HG03097 (cell line): ENCODE results near the gene IGSF23.
"Not testable (repeated sequence)": the region's sequence is repeated elsewhere in the genome, so short reads cannot be mapped to it uniquely, and the experiment has no call there.

Experiments used
- ATAC-seq: cut with Tn5 transposase; IDR thresholded peaks from one replicate; pipeline ENCODE4 v1.9.1; 2021; ENCODE audit not compliant: unreplicated experiment, low FRiP score

IGSF23 gene

DNA sequence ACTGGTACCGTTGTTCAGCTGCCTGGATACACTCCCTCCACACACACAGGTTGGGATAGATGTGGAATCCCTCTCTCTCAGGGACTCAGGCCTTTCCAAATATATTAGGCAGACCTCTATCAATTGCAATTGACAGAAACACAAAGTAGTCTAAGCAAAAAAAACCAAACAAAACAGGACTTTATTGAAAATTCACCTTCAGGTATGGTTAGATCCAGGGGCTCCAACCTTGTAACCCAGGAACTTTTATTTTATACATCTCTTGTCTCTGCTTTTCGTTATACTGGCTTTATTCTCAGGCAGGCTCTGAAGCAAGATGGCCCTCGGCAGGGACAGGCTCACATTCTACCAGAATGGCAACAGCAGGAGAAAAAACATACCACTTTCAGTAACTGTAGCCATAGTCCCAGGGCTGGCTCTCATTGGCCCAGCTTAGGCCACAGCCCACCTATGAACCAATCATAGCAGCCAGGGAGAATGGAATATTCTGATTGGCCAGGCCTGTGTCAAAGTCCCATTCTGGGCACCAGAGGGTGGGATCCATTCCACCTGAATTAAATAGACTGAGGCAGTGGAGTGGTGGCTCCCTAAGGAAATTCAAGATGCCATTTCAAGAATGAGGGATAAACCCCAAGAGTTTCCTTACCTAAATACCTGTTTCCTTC is 44.8 kb downstream of the IGSF23 start:
- no peak for ATAC-seq

DNA sequence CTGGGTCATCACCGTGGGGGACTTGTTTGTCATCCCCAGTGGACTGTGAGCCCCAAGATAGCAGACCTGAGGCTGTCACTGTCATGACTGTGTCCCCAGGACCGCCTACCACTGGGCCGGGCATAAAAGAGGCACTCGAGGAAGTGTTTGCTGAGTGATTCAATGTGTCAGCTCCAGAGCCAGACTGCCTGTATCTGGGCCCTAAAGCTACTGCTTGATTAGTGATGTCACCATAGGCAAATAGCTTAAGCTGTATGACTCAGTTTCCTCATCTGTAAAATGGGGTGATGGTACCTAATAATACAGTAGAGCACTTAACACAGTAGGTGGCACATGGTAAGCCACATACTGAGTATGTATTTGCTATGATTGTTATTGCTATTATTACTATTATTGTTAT is 46.7 kb downstream of the IGSF23 start:
- no peak for ATAC-seq

DNA sequence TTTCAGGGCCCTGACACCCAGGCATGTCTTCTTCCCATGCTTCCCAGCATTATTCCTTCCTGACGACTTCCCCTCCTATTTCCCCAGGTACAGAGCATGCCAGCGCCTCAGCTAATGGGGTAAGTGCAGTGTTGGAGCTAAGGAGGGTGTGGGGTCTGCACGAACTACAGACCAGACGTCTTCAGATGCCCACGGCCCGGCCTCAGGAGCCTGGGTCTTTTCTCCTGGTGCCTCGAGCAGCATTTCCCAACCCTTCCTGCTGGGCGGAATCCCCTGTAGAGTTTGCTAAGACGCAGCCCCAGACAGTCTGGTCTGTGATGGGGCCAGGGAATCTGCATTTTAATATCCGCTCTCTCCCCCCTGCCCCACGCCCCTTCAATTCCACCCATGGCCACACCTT is 47.8 kb downstream of the IGSF23 start:
- no peak for ATAC-seq

DNA sequence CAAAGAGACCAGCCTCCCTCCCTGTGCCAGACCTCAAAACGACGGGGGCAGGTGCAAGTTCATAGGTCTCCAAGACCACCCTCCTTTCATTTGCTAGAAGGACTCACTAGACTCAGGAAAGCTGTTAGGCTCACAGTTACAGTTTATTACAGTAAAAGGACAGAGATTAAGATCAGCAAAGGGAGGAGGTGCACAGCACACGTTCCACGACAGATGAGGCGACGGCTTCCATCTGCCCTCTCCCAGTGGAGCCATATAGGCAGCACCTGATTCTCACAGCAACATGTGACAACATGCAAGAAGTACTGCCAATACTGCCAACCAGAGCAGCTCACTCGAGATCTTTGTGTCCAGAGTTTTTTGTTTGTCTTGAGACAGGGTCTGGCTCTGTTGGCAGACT is 48.5 kb downstream of the IGSF23 start:
- ATAC-seq: no peak

DNA sequence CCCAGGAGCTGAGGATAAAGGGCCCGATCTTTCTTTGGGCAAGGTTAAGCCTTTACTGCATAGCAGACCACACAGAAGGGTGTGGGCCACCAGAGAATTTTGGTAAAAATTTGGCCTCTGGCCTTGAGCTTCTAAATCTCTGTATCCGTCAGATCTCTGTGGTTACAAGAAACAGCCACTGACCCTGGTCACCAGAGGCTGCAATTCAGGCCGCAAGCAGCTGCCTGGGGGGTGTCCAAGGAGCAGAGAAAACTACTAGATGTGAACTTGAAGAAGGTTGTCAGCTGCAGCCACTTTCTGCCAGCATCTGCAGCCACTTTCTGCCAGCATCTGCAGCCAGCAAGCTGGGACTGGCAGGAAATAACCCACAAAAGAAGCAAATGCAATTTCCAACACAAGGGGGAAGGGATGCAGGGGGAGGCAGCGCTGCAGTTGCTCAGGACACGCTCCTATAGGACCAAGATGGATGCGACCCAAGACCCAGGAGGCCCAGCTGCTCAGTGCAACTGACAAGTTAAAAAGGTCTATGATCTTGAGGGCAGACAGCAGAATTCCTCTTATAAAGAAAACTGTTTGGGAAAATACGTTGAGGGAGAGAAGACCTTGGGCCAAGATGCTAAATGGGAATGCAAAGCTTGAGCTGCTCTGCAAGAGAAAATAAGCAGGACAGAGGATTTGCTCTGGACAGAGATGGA is 49.5 kb downstream of the IGSF23 start:
- ATAC-seq: no peak

DNA sequence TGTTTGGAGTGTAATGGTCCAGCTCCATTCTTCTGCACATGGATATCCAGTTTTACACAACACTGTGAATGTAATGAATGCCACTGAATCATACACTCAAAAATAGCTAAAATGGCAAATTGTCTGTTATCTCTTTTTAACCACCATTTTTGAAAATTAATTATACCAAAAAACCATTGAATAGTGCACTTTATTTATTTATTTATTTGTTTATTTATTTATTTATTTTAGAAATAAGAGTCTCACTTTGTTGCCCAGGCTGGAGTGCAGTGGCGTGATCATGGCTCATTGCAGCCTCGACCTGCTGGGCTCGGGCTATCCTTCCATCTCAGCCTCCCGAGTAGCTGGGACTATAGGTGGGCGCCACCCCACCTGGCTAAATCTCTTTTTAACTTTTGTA is 50.6 kb downstream of the IGSF23 start:
- ATAC-seq: no peak

DNA sequence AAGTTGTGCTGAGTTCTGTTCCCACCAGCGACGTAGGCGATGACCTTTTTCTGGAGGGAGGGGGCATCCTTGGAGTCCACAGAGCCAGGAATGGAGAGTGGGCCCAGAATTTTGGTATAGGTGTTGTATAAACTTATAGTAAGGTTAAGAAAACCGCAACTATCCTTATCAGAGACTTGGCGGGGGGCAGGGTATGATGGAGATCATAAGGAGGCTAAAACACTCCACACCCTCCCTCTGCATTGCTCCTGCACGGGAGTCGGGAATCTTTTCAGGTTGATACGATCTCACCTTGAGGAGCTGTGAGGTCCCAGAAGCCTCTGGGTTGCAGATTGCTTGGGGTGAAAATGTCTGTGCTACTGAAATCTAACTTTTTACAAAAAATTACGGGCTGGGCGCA is 51.6 kb downstream of the IGSF23 start:
- no peak for ATAC-seq

DNA sequence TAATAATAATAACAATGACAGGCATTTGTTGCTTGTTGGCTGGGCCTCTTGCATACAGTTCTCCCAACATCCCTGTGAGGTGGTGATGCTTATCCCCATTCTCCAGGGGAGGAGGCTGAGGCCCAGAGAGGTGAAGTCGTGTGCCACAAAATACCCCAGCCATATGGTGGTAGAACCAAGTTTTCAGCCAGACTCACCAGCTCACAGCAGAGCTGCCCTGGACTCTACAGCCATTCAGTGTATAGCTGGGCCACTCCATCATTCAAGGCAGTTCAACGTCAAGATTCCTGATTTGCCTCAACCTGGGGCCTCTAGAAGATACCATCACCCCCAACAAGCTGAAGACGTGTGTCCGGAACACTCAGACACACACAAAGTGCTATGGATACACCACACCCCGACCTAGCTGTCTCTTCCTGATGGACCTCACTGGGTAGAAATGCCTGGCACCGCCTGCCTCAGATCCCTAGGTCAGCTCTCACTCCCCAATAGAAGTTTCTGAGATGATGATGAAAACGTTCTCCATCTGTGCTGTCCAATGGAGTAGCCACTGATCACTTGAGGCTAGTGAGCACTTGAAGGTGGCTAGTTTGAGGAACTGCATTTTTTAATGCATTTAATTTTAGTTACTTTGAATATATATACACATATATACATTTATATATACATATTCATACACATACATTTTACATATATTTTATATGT is 53.6 kb downstream of the IGSF23 start:
- no peak for ATAC-seq

DNA sequence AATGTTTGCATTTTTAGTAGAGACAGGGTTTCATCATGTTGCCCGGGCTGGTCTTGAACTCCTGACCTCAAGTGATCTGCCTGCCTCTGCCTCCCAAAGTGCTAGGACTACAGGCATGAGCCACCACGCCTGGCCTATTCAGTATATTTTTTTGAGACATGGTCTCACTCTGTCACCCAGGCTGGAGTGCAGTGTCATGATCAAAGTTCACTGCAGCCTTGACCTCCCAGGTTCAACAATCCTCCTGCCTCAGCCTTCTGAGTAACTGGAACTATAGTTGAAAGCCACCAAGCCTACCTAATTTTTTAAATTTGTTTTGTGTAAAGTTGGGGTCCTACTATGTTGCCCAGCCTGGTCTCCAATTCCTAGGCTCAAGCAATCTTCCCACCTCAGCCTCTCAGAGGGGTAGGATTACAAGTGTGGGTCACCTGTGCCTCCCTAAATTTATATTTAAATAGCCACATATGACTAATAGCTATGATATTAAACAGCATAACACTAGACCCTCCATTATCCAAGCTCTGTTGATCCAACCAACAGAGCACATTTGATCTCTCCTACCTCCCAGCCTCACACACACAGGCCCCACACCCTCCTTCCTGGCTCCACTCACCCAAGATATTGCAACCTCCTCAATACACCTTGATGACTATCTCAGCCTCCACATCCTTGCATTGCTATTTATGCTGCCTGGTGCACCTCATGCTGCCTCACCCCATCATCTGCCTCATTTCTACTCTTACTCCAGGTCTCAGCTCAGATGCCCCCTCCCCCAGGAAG is 55.8 kb downstream of the IGSF23 start:
- ATAC-seq: no peak

DNA sequence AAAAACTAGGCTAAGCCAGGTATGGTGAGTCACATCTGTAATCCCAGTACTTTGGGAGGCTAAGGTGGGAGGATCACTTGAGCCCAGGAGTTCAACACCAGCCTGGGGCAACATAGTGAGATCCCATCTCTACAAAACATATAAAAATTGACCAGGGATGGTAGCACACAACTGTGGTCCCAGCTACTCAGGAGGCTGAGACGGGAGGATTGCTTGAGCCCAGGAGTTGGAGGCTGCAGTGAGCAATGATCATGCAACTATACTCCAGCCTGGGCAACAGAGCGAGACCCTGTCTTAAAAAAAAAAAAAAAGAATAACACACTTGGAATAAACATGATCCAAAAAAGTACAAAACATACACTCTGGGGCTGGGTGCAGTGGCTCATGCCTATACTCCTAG is 56.7 kb downstream of the IGSF23 start:
- not testable (repeated sequence) for ATAC-seq

DNA sequence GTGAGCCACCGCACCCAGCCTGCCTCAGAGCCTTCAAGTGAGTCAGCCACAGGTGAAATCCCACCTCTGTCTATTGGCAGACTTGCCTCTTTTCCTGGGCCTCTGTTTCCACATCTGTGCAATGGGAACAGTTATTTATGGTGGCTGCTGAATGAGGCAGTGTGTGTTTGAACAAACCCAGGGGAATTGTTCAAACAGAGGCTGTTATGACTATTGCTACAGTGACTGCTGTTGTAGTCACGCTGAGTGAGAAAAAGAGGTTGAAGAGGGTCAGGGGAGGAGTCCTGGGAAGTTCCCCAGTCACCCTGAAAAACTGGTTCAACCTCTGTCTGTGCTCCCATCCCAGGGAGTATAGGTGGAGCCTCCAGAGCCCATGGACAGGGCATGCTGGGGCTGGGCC is 58.0 kb downstream of the IGSF23 start, which contains the start of gene CEACAM19:
TSS of gene CEACAM19 (plus strand) at position 83 of the 400 bp plus-strand sequence. CDS start 450 bp downstream, outside the sequence.
- ATAC-seq: no peak

DNA sequence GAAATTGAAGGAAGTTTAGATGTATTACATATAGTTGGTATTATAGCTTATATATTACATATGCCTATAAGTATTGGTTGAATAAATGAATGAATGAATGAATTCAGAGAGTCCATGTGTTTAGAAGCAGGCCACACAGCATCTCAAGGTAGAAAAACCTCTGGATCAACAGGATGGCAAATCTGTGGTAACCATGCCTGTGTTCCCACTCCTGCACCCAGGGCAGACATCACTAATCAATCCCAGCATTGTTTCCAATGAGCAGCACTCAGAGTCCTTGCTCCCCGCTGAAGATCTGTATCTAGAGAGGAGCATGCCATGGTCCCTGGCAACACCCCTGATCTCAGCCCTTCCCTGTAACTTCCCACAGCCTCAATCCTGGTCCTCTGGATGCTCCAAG is 58.9 kb downstream of the IGSF23 start:
- no peak for ATAC-seq

DNA sequence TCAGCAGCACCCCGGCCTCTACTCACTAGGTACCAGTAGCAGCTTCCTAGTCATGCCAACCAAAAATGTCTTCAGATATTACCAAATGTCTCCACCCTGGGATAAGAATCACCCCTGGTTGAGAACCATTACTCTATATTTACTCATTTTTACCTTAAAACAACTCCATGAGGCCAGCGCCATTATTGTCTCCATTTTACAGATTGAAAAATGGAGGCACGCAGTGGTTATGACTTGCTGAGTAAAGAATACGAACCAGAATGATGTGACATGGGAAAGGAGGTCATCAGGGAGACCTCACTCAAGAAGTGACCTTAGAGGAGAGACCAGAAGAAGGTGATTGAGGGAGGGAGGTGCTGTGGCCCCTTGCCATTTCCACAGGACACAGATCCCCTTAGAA is 60.1 kb downstream of the IGSF23 start:
- no peak for ATAC-seq

DNA sequence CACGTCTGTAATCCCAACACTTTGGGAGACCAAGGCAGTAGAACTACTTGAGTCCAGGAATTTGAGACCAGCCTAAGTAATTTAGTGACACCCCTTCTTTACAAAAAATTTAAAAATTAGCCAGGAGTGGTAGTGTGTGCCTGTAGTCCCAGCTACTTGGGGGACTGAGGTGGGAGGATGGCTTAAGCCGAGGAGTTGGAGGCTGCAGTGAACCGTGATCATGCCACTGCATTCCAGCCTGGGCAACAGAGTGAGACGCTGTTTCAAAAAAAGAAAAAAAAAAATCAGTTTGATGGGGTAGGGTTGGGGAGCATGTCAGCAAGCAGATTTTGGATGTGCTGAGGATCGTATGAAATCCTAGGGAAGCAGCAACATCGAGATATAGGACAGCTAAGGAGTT is 62.2 kb downstream of the IGSF23 start:
- ATAC-seq: no peak

DNA sequence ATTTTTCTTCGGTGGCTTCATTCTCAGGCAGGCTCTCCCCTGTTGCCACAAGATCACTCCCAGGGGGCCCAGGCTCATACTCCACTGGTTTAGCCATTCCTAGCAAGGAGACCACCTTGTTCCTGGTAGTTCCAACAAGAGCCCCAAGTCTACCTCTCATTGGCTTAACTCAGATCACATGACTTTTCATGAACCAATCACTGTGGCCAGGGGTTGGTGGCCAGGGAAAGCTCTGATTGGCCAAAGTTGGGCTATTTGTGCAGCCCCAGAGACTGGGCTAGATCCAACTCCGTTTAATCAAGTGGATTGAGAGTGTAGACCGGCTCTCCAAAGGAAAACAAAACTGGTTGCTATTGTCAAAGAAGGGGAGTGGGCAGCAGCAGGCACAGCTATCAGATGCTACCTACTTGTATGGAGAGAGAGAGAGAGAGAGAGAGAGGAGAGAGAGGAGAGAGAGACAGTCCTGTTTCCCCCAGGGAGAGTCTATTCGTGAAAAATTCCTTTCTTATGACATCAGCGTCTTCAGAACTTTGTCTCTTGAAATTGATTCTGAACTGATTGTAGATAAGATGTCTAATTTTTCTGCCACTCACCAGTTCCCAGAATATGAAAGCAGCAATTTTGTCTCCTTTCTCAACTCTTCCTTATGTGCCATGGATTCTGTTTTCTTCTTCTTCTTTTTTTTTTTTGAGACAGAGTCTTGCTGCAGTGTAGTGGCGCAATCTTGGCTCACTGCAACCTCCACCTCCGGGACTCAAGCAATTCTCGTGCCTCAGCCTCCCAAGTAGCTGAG is 63.9 kb downstream of the IGSF23 start:
- no peak for ATAC-seq

DNA sequence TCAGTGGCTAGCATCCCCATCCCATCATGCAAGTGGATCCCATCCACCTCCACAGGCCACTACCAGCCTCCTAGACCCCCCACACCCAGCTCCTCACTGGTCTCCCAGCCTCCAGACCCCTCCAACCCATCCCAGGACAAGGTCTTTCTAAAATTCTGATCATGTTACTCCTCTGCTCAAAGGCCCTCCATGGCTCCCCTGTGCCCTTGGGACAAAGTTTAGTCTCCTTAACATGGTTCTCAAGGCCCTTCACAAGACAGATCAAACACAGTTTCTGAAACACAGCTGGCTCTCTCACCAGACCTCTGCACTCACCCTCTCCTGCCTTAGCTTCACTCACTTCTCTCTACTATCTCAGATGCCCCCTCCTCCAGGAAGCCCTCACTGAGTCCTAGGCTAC is 67.2 kb downstream of the IGSF23 start:
- no peak for ATAC-seq

DNA sequence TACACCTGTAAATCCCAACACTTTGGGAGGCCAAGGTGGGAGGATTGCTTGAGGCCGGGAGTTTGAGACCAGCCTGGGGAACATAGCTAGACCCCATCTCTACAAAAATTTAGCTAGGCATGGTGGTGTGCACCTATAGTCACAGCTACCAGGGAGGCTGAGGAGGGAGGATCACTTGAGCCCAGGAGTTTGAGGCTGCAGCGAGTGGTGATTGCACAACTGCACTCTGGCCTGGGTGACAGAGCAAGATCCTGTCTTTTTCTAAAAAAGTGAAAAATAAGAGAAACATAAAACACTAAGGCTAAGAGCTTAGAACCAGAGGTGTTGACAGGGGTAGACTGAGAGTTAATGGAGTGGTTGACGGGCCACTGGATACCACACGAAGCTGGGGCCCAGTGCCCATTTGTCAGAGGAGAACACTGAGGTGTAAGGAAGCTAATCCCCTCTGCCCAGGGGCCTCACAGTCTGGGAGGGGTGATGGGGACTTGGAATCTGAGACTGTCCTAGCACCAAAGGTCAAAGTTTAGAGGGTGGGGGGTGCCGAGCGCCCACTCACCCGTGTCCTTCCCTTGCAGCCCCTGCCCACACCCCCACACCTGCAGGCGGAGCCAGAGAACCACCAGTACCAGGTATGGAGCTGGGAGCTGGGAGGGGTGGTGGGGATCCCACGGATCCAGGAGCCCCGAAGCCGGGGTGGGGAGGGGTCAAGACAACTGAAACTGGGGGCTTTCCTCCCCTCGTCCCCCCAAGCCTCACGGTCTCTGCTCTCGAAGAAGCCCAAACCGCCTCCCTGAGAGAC is 68.8 kb downstream of the IGSF23 start:
- ATAC-seq: no peak

DNA sequence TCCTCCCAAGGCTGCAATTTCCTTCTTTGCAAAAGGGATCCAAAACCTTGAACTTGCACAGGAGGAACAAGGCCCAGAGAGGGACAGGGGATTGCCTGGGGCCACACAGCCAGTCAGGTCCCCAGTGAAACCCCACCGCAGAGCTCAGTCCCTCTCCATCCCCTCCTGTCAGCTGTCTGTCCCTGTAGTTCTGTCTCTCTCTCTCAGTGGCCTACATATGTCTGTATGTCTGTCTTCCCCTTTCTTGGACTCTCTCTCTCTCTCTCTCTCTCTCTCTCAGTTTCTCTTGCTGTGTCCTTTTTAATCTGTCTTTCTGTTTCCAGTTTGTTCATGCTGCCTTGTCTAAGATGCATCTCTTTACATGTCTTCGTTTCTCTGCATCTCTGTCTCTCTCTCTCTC is 69.4 kb downstream of the IGSF23 start:
- no peak for ATAC-seq

DNA sequence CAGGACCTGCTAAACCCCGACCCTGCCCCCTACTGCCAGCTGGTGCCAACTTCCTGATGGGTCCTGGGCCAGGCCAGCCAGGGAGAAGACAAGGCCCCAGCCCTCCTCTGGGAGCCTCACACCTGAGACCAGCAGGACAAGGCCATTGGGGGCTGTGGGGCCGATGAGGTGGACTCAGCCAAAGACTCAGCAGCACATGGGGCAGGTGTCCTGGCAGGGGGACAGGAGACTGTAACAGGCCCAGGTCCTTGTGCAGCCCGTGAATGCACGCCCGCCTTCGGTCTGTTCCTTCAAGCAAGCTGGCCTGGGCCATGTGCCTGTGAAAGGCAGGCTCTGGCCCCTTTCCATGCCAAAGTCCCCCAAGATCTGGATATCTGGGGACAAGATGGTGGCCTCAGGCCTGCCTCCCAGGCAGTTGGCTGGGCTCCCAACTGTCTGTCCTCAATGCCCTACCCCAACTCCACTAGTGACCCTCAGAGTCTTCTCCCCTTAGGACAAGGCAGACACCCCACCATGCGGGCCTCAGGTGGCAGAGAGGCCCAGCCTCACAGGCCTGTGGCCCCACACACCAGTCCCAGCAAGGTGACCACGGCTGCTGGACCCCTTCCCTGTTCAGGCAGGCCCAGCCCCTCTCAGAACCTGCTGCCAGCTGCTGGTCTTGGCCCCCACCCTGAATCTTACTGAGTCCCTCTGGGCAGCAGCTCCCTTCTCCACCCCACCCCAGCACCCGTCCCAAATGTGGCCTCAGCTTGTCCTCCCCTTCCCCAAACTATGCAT is 70.3 kb downstream of the IGSF23 start:
- ATAC-seq: no peak
